Stimulated activated CD8-positive, alpha-beta memory T cell treated with anti-CD3 and anti-CD28 coated beads, Interleukin-12 subunit alpha, Interleukin-12 subunit beta, amount 100 ng/mL, for 24 hours (primary cell): Measurements from ENCODE around the gene SUN5.
"Not testable (repeated sequence)": the region's sequence is repeated elsewhere in the genome, so short reads cannot be mapped to it uniquely, and the experiment has no call there.

ENCODE experiments used
- DNase-seq: peaks from one replicate; pipeline ENCODE4 v3.0.0-alpha.2; 2020; ENCODE audit errors: extremely low read depth

The SUN5 gene

GRCh38 chr20:32977281-32978008, 26.8 kb downstream of the SUN5 start:
- no peak for DNase-seq

GRCh38 chr20:32976746-32977145, 27.5 kb downstream of the SUN5 start:
- no peak for DNase-seq

GRCh38 chr20:32975698-32976674, 28.2 kb downstream of the SUN5 start:
- DNase-seq: no peak

GRCh38 chr20:32975121-32975520, 29.1 kb downstream of the SUN5 start:
- not testable (repeated sequence) for DNase-seq

- DNase-seq: not testable (repeated sequence)
Measured at GRCh38 chr20:32974204-32975064, 29.8 kb downstream of the SUN5 start.

- no peak for DNase-seq
Measured at GRCh38 chr20:32973077-32973717, 31.0 kb downstream of the SUN5 start.

- peak; percentile 69 for DNase-seq
Measured at GRCh38 chr20:32972181-32973076, 31.8 kb downstream of the SUN5 start.

GRCh38 chr20:32971703-32972161, 32.5 kb downstream of the SUN5 start:
- no peak for DNase-seq

GRCh38 chr20:32970973-32971300, 33.3 kb downstream of the SUN5 start:
- no peak for DNase-seq

- DNase-seq: no peak
Measured at GRCh38 chr20:32970115-32970972, 33.9 kb downstream of the SUN5 start.

GRCh38 chr20:32969356-32970114, 34.7 kb downstream of the SUN5 start:
- DNase-seq: no peak

GRCh38 chr20:32968478-32969241, 35.6 kb downstream of the SUN5 start:
- DNase-seq: no peak

- DNase-seq: no peak
Measured at GRCh38 chr20:32967961-32968457, 36.2 kb downstream of the SUN5 start.

GRCh38 chr20:32966881-32967781, 37.1 kb downstream of the SUN5 start:
- no peak for DNase-seq

- DNase-seq: no peak
Measured at GRCh38 chr20:32966382-32966781, 37.9 kb downstream of the SUN5 start.

- DNase-seq: no peak
Measured at GRCh38 chr20:32965581-32966373, 38.5 kb downstream of the SUN5 start.
